ELF-1 (cell line): ENCODE measurements around the gene TOMM5.

ENCODE experiments used
- DNase-seq: peaks from one replicate; pipeline ENCODE4 v3.0.0-alpha.2; 2016; ENCODE audit warnings: low read depth, low spot score

TOMM5 gene

GRCh38 chr9:37563806-37564513 is 28.4 kb downstream of the TOMM5 start:
- no peak for DNase-seq

- no peak for DNase-seq
Measured at GRCh38 chr9:37562826-37563225, 29.6 kb downstream of the TOMM5 start.

- DNase-seq = no peak
Measured at GRCh38 chr9:37561682-37562081, 30.7 kb downstream of the TOMM5 start.

GRCh38 chr9:37559855-37560592 is 32.4 kb downstream of the TOMM5 start:
- no peak for DNase-seq

GRCh38 chr9:37559125-37559524 is 33.3 kb downstream of the TOMM5 start:
- no peak for DNase-seq

- DNase-seq = no peak
Measured at GRCh38 chr9:37555786-37556185, 36.6 kb downstream of the TOMM5 start.

GRCh38 chr9:37554318-37554717 is 38.1 kb downstream of the TOMM5 start:
- no peak for DNase-seq

GRCh38 chr9:37551888-37552287 is 40.5 kb downstream of the TOMM5 start:
- DNase-seq = no peak

- no peak for DNase-seq
Measured at GRCh38 chr9:37551468-37551867, 40.9 kb downstream of the TOMM5 start.

GRCh38 chr9:37550781-37551180 is 41.6 kb downstream of the TOMM5 start:
- DNase-seq = no peak

GRCh38 chr9:37549527-37549926 is 42.9 kb downstream of the TOMM5 start:
- DNase-seq = no peak

- no peak for DNase-seq
Measured at GRCh38 chr9:37547328-37547878, 45.0 kb downstream of the TOMM5 start.

- DNase-seq = no peak
Measured at GRCh38 chr9:37543468-37543867, 48.9 kb downstream of the TOMM5 start.

GRCh38 chr9:37542895-37543294 is 49.5 kb downstream of the TOMM5 start:
- no peak for DNase-seq

GRCh38 chr9:37542488-37542887 is 49.9 kb downstream of the TOMM5 start:
- DNase-seq = no peak

GRCh38 chr9:37541465-37541864 is 50.9 kb downstream of the TOMM5 start:
- DNase-seq = no peak

GRCh38 chr9:37540634-37541033 is 51.8 kb downstream of the TOMM5 start:
- DNase-seq = no peak

GRCh38 chr9:37539634-37540033 is 52.8 kb downstream of the TOMM5 start:
- no peak for DNase-seq
